Subcutaneous abdominal adipose tissue (tissue), 5 donors: ENCODE results near the gene NIPBL.

Experiments used
- H3K27ac ChIP-seq: one replicate; pipeline ENCODE4 v1.7.0; 2013; ENCODE audit warnings: low read depth, mild to moderate bottlenecking, inconsistent platforms, low read length, moderate library complexity
- H3K27me3 ChIP-seq, 5 donors: one replicate each; pipeline ENCODE4 v1.7.0; 2013; ENCODE audit warnings: low read length in 5 of 5, inconsistent platforms in 1 of 5; ENCODE audit not compliant: control insufficient read depth in 5 of 5, insufficient read depth in 4 of 5
- H3K36me3 ChIP-seq, 5 donors: one replicate each; pipeline ENCODE4 v1.7.0; 2013; ENCODE audit warnings: low read length in 5 of 5; ENCODE audit not compliant: control insufficient read depth in 5 of 5, insufficient read depth in 5 of 5
- H3K4me1 ChIP-seq, 5 donors: one replicate each; pipeline ENCODE4 v1.7.0; 2013; ENCODE audit warnings: low read length in 5 of 5, mild to moderate bottlenecking in 3 of 5, moderate library complexity in 1 of 5; ENCODE audit not compliant: control insufficient read depth in 5 of 5, insufficient read depth in 5 of 5
- H3K4me3 ChIP-seq, 5 donors: one replicate each; pipeline ENCODE4 v1.7.0; 2013; ENCODE audit warnings: low read length in 5 of 5, low read depth in 1 of 5
- H3K9ac ChIP-seq, 5 donors: one replicate each; pipeline ENCODE4 v1.7.0; 2013; ENCODE audit warnings: low read length in 5 of 5, mild to moderate bottlenecking in 4 of 5, moderate library complexity in 3 of 5
- H3K9me3 ChIP-seq, 5 donors: one replicate each; pipeline ENCODE4 v1.7.0; 2013; ENCODE audit warnings: low read length in 5 of 5; ENCODE audit not compliant: control insufficient read depth in 5 of 5
- donor health status: healthy.
- donor health status: healthy.
- donor health status: healthy.
- donor health status: healthy.
- donor health status: healthy.

Gene NIPBL

DNA sequence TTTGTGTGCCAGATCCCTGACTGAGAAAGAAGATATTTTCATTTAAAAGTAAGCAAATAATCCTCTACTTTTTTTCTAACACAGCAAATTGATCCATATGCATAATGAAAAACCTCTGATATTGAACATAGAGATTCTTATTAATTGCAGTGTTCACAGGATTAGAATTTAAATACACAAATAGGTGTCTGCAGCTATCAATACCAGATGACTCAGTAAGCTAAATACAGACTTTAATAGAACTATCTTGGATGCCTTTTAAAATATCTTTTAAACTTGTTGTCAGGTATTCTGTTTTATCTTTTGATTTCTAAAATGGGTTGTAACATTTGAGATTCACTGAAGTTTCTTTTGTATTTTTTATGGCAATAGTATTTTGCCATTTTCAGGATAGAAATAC is 43.1 kb downstream of the NIPBL start:
- H3K27ac ChIP-seq = no peak overlapping the region
- peaks cover 0 to 9% (median 2%) of the 10 kb centered on the region in 5 donors for H3K4me1 ChIP-seq
- H3K9me3 ChIP-seq = no peaks in the 10 kb centered on the region
- no peaks in the 10 kb centered on the region for H3K36me3 ChIP-seq
- H3K4me3 ChIP-seq = no peak overlapping the region
- H3K27me3 ChIP-seq = no peaks in the 10 kb centered on the region
- H3K9ac ChIP-seq = no peak overlapping the region

DNA sequence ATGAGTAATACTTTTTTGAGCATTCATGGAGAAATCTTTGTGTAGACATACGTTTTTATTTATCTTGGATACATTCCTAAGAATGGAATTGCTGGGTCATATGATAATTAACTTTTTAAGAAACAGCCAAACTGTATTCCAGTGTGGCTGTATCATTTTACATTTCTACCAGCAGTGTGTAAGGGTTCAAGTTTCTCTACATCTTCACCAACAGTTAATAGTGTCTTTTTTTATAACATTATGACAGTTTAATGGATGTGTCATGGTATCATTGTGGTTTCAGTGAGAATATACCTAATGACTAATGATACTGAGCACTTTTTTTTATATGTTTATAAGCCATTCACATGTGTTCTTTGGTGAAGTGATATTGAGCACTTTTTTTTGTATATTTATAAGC is 52.4 kb downstream of the NIPBL start:
- Histone ChIP-seq H3K4me1 (peaks cover 0 to 10% (median 0%) of the 10 kb centered on the region in 5 donors), H3K9ac (no peak overlapping the region), H3K4me3 (no peak overlapping the region), H3K27me3 (no peaks in the 10 kb centered on the region), H3K9me3 (peaks cover 0 to 3% (median 0%) of the 10 kb centered on the region in 5 donors), H3K27ac (no peak overlapping the region), H3K36me3 (no peaks in the 10 kb centered on the region)

DNA sequence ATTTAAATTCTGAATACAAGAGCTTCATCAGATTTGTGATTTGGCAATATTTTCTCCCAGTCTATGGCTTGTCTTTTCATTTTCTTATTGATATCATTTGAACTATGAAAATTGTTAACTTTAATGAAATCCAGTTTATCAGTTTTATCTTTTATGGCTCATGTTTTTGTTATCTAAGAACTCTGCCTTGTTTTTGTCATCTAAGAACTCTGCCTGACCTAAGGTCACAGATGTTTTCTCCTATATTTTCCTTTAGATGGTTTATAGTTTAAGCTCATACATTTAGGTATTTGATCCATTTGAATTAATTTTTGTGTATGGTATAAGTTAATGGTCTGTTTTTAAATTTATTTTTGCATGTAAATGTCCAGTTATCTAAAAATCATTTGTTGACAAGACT is 52.9 kb downstream of the NIPBL start:
- Histone ChIP-seq H3K9ac (no peak overlapping the region), H3K27ac (no peak overlapping the region), H3K27me3 (no peaks in the 10 kb centered on the region), H3K9me3 (peaks cover 0 to 3% (median 0%) of the 10 kb centered on the region in 5 donors), H3K4me1 (peaks cover 0 to 10% (median 0%) of the 10 kb centered on the region in 5 donors), H3K36me3 (no peaks in the 10 kb centered on the region), H3K4me3 (no peak overlapping the region)

DNA sequence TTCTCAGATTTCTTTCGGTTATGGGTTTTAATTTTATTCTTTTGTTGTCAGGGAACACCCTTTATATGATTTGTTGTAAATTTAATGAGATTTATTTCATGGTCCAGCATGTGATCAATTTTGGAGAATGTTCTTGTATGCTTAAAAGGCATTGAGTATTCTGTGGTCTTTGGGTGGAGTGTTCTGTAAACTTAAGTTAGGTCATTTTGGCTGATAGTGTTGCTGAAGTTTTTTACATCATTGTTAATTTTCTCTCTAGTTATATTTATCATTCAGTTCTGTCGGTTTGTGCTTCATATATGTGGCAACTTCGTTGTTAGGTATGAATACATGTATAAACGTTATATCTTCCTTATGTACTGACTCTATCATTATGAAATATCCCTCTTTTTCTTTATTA is 55.5 kb downstream of the NIPBL start:
- no peaks in the 10 kb centered on the region for H3K36me3 ChIP-seq
- peaks cover 0 to 10% (median 0%) of the 10 kb centered on the region in 5 donors for H3K4me1 ChIP-seq

DNA sequence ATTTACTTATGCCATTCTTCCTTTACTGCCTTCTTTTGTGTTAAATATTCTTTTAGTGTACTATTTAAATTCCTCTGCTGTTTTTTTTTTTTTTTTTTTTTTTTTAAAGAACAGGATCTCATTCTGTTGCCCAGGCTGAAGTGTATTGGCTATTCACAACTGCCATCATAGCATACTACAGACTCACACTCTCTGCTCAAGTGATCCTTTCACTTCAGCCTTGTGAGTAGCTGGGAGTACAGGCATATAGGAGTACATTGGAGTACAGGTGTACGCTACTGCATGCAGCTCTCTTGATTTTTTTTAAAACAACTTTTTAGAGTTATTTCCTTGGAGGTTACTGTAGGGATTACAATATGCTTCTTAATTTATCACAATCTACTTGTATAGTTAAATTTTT is 56.1 kb downstream of the NIPBL start:
- H3K9ac ChIP-seq = no peak overlapping the region
- H3K27ac ChIP-seq = no peak overlapping the region
- peaks cover 0 to 13% (median 0%) of the 10 kb centered on the region in 5 donors for H3K4me1 ChIP-seq
- no peak overlapping the region for H3K4me3 ChIP-seq
- peaks cover 0 to 3% (median 0%) of the 10 kb centered on the region in 5 donors for H3K9me3 ChIP-seq
- H3K27me3 ChIP-seq = no peaks in the 10 kb centered on the region
- H3K36me3 ChIP-seq = no peaks in the 10 kb centered on the region

More for the DNA sequence above, 55.5 kb downstream of the NIPBL start:
- Histone ChIP-seq H3K4me3 (no peak overlapping the region), H3K27me3 (no peaks in the 10 kb centered on the region), H3K9me3 (peaks cover 0 to 3% (median 0%) of the 10 kb centered on the region in 5 donors), H3K27ac (no peak overlapping the region), H3K9ac (no peak overlapping the region)

DNA sequence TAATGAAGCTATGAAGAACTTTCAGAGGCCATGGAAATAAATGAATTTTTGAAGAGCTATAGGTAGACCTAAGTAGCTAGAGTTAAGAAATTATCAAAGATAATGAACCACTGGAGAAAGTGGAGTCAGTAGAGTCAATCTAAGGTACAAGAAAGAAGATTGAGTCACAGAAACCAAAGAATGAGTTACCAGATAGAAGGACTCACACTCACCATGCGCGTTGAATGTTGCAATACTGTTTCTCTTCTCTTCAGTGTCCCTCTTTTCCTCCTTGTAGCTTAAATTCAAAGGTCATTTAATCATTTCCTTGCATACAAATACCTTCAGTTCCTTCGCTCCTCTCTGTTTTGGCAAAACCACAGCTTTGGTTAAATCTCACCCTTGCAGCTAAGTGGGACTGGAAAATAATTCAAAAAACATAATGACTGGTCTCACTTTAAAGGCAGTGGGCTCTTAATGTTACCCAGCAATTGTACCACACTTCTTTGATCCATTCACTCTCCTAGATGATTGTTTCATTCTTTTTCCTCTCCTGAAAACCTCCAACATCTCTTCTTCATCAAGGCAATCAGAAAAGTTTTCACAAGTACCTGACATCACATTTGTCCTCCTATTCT is 58.3 kb downstream of the NIPBL start:
- Histone ChIP-seq H3K9me3 (peaks cover 0 to 3% (median 0%) of the 10 kb centered on the region in 5 donors), H3K27me3 (no peaks in the 10 kb centered on the region), H3K4me1 (peaks cover 0 to 16% (median 5%) of the 10 kb centered on the region in 5 donors), H3K27ac (no peak overlapping the region), H3K4me3 (no peak overlapping the region), H3K36me3 (no peaks in the 10 kb centered on the region), H3K9ac (no peak overlapping the region)

DNA sequence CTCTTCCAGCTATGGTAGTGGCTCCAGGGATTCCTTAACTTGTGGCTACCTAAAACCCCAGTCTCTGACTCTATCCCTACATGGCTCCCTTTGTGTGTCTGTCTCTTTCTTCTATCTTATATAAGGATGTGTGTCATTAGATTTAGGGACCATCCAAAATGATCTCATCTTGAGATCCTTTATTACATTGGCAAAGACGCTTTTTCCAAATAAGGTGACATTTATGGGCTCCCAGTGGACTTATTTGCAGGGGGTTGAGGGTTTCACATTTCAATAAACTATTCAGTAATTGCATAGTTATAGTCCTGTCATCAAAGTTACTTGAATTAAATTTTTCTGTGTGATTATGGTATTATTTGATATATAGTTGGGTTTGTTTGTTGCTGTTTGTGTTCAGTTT is 59.2 kb downstream of the NIPBL start:
- H3K9me3 ChIP-seq = peaks cover 0 to 3% (median 0%) of the 10 kb centered on the region in 5 donors
- no peak overlapping the region for H3K27ac ChIP-seq
- H3K4me1 ChIP-seq = peaks cover 0 to 20% (median 10%) of the 10 kb centered on the region in 5 donors
- H3K9ac ChIP-seq = no peak overlapping the region
- no peak overlapping the region for H3K4me3 ChIP-seq
- no peaks in the 10 kb centered on the region for H3K36me3 ChIP-seq
- H3K27me3 ChIP-seq = no peaks in the 10 kb centered on the region

DNA sequence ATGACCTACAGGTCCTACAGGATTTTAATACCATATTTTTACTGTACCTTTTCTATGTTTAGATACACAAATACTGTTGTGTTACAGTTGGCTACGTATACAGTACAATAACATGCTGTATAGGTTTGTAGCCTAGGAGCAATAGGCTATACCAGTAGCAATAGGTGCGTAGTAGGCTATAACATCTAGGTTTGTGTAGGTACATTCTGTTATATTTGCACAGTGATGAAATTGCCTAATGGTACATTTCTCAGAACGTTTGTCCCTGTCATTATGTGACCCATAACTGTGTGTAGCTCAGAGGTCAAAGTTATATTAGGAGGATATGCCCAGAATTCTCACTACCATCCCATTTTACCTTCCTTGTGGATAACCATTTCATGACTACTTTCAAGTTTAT is 59.7 kb downstream of the NIPBL start:
- no peak overlapping the region for H3K4me3 ChIP-seq

DNA sequence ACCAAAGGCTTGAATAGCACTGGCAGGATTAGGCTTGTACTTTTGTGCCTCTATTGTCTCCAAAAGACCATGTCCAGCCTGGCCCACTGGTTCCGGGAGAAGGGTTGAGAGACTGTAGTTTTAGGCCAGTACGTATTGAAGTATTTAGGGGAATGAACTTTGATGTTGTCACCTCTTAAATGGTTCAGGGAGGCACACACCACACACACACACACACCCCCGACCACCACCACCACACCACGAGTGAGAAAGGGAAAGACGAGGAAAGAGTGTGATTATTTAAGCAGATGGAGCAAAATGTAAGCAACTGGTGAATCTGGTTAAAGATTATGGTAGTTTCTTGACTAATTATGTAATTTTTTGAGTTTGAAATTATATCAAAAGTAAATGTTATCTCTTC is 61.6 kb downstream of the NIPBL start:
- Histone ChIP-seq H3K9ac (no peak overlapping the region), H3K4me1 (peaks cover 0 to 20% (median 10%) of the 10 kb centered on the region in 5 donors), H3K4me3 (no peak overlapping the region), H3K36me3 (no peaks in the 10 kb centered on the region), H3K27me3 (no peaks in the 10 kb centered on the region), H3K9me3 (no peaks in the 10 kb centered on the region), H3K27ac (no peak overlapping the region)

More for the DNA sequence above, 59.7 kb downstream of the NIPBL start:
- H3K9ac ChIP-seq = no peak overlapping the region
- no peaks in the 10 kb centered on the region for H3K36me3 ChIP-seq
- H3K27ac ChIP-seq = no peak overlapping the region
- H3K27me3 ChIP-seq = no peaks in the 10 kb centered on the region
- peaks cover 0 to 20% (median 10%) of the 10 kb centered on the region in 5 donors for H3K4me1 ChIP-seq
- H3K9me3 ChIP-seq = peaks cover 0 to 3% (median 0%) of the 10 kb centered on the region in 5 donors

DNA sequence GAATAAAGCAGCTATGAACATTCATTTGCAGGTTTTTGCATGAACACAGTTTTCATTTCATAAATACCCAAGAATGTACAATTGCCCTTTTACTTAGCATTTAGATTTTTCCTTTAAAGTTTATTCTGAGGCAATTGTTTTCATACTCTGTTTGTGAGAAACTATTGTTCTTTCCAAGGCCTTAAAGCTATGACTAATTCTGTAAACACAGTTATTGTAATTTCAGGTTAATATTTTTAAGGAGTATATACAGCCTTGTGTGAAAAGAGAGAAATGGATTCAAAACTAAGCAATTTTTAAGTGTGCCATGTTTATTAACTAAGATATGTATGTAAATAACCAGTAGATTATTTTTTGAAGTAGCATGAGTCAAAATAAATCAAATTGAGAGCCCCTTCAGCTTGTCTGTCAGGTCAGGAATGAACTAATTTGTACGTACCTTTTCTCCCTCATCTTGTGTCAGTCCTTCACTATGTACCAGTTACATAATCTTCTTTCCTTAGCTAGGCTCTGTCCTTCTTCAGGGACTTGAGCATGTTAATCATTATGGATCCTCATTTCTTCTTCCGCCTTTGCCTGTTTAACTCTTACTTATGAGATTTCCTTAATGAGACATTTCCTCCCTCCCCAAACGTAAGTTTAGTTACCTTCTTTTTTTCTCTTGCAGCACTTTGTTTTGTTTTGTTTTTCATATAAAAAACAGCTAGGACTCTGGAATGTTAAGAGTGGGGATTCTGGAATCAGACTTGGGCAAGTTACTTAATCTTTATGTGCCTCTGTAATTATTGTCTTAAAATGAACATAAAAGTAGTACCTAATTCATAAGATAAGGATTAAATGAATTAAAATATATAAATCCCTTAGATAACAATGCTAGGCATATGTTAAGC is 63.6 kb downstream of the NIPBL start:
- no peaks in the 10 kb centered on the region for H3K36me3 ChIP-seq
- H3K4me1 ChIP-seq = peaks cover 0 to 20% (median 10%) of the 10 kb centered on the region in 5 donors

More for the DNA sequence above, 63.6 kb downstream of the NIPBL start:
- Histone ChIP-seq H3K9me3 (no peaks in the 10 kb centered on the region), H3K27ac (no peak overlapping the region), H3K27me3 (no peaks in the 10 kb centered on the region), H3K9ac (no peak overlapping the region), H3K4me3 (no peak overlapping the region)
